ENCODE data around the gene MYO18B.

GRCh38 chr22:25791556-25791955 is 49.6 kb downstream of the MYO18B start:
- TF ChIP-seq POLR2A (IDR thresholded peaks at IDR 0.05; ENCODE audit: low read depth, low read length) = no peak
- no peak for TF ChIP-seq POLR2AphosphoS5 (IDR thresholded peaks at IDR 0.05; ENCODE audit: low read depth, low read length)
- TF ChIP-seq SPI1 (IDR thresholded peaks at IDR 0.05; ENCODE audit: low read depth, low read length) = no peak
- TF ChIP-seq TAF1 (IDR thresholded peaks at IDR 0.05; ENCODE audit: low read depth, low read length) = no peak
- no peak for TF ChIP-seq POU2F2 (IDR thresholded peaks at IDR 0.05; ENCODE audit: low read depth, low read length)
